ENCODE measurements around the gene EDEM2. TPM values are rescaled to one million over a fixed set of nuclear protein-coding genes. Genes with fewer than 3 reads are reported as not detected.
"Not testable (repeated sequence)": the region's sequence is repeated elsewhere in the genome, so short reads cannot be mapped to it uniquely, and the experiment has no call there.

EDEM2 gene
- polyA plus RNA-seq, 4 donors, result 17.0 to 26.2 (median 21.0) TPM

DNA sequence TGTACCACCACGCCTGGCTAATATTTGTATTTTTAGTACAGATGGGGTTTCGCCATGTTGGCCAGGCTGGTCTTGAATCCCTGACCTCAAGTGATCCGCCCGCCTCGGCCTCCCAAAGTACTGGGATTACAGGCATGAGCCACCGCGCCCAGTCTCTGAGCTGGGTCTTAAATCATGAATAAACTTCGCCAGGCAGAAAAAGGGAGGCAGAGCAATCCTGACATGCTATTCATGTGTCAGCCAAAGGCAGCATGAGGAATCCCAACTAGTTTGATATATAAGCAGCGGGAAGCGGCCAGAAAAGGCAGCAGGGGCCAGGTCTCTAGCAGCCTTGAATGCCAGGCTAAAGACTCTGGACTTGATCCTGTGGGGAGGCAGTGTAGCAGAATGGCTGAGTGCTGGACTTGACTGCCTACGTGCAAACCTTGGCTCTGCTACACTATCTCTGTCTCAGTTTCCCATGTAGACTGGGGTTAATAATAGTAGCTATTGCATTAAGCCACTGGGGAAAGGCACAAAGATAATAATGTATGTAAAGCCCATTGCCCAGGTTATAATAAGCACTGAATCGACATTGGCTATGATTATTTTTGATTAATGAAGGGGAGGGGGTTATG is 26.5 kb upstream of the EDEM2 start:
- H3K9me3 ChIP-seq (ENCODE audit: control insufficient read depth in 2 of 2, insufficient read depth in 1 of 2, low read depth in 1 of 2, low read length in 1 of 2), result no peaks in the 10 kb centered on the region
- DNase-seq, result no peak
- peaks cover 0 to 11% (median 0%) of the 10 kb centered on the region in 3 donors for H3K36me3 ChIP-seq (ENCODE audit: control insufficient read depth in 3 of 3, insufficient read depth in 2 of 3, low read depth in 1 of 3, low read length in 3 of 3)
- FAIRE-seq, result no peak
- WGBS, 3 donors, result 68 to 86% (median 85%) methylated on average over 12 of the region's 12 CpGs
- H3K27me3 ChIP-seq (ENCODE audit: control insufficient read depth in 3 of 3, insufficient read depth in 3 of 3, low read length in 3 of 3), result no peaks in the 10 kb centered on the region
- peak overlapping the region in 1 of 3 donors; percentile 52 for H3K27ac ChIP-seq (ENCODE audit: low read depth in 1 of 3, low read length in 2 of 3)
- H3K4me1 ChIP-seq (ENCODE audit: control insufficient read depth in 3 of 3, insufficient read depth in 2 of 3, low read depth in 1 of 3, low read length in 2 of 3), result peaks cover 0 to 26% (median 3%) of the 10 kb centered on the region in 3 donors
- H3K4me3 ChIP-seq (ENCODE audit: low read depth in 1 of 3, low read length in 3 of 3), result no peak overlapping the region

DNA sequence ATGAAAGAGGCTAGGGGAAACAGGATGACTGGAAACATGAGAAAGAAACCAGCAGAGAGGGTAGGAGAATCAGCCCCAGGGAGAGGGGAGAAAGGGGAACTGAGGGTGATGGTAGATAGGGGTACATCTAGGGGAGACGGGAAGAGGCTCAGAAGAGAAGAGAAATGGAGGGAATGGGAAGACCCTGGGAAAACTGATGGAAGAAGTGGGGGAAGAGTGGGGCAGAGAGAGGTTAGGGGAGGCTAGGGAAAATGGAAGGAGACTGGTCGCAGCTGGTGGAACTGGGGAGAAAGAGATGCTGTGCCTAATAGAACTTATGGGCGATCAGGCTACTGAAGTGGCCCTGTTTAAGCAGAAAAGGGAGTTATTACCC is 25.3 kb upstream of the EDEM2 start:
- WGBS, 3 donors, result 62 to 90% (median 85%) methylated on average over 3 of the region's 3 CpGs
- FAIRE-seq, result no peak
- H3K9me3 ChIP-seq (ENCODE audit: control insufficient read depth in 2 of 2, insufficient read depth in 1 of 2, low read depth in 1 of 2, low read length in 1 of 2), result no peaks in the 10 kb centered on the region
- H3K36me3 ChIP-seq (ENCODE audit: control insufficient read depth in 3 of 3, insufficient read depth in 2 of 3, low read depth in 1 of 3, low read length in 3 of 3), result peaks cover 0 to 11% (median 0%) of the 10 kb centered on the region in 3 donors
- peaks cover 0 to 26% (median 3%) of the 10 kb centered on the region in 3 donors for H3K4me1 ChIP-seq (ENCODE audit: control insufficient read depth in 3 of 3, insufficient read depth in 2 of 3, low read depth in 1 of 3, low read length in 2 of 3)
- peak overlapping the region; percentile 1 to 74 (median 73) for H3K27ac ChIP-seq (ENCODE audit: low read depth in 1 of 3, low read length in 2 of 3)
- peak overlapping the region in 2 of 3 donors; percentile 28 to 43 for H3K4me3 ChIP-seq (ENCODE audit: low read depth in 1 of 3, low read length in 3 of 3)
- H3K27me3 ChIP-seq (ENCODE audit: control insufficient read depth in 3 of 3, insufficient read depth in 3 of 3, low read length in 3 of 3), result no peaks in the 10 kb centered on the region
- no peak for DNase-seq

GRCh38 chr20:35171753-35172433 is 24.8 kb upstream of the EDEM2 start, which contains the start of gene PROCR:
Gene PROCR (plus strand): TSS chr20:35172072. CDS start chr20:35172155, 83 bp downstream.
- FAIRE-seq (no peak), DNase-seq (peak; percentile 90 to 95)
- no peaks in the 10 kb centered on the region for H3K27me3 ChIP-seq (ENCODE audit: control insufficient read depth in 3 of 3, insufficient read depth in 3 of 3, low read length in 3 of 3)
- H3K4me1 ChIP-seq (ENCODE audit: control insufficient read depth in 3 of 3, insufficient read depth in 2 of 3, low read depth in 1 of 3, low read length in 2 of 3), result peaks cover 0 to 26% (median 3%) of the 10 kb centered on the region in 3 donors
- peaks cover 0 to 11% (median 0%) of the 10 kb centered on the region in 3 donors for H3K36me3 ChIP-seq (ENCODE audit: control insufficient read depth in 3 of 3, insufficient read depth in 2 of 3, low read depth in 1 of 3, low read length in 3 of 3)
- H3K9me3 ChIP-seq (ENCODE audit: control insufficient read depth in 2 of 2, insufficient read depth in 1 of 2, low read depth in 1 of 2, low read length in 1 of 2), result no peaks in the 10 kb centered on the region
- WGBS, 3 donors, result 4 to 8% (median 5%) methylated on average over 15 to 16 of the region's 16 CpGs
- H3K4me3 ChIP-seq (ENCODE audit: low read depth in 1 of 3, low read length in 3 of 3), result peak within 1 kb of the TSS in 2 of 3 donors; percentile 28 to 43
- peak within 1 kb of the TSS; percentile 1 to 74 (median 73) for H3K27ac ChIP-seq (ENCODE audit: low read depth in 1 of 3, low read length in 2 of 3)

DNA sequence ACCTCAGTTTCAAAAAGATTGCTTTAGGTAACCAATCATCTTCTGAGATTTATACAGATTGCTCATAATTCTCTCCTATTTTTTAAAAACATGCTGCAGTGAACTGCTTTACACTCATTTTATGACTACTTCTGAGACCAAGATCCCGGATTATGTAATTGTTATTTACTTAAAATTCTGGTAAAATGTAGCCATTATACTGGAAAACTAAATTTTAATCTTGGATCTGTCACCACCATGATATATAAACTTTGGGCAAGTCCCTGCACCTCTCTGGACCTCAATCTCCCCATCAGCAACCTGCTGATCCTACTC is 24.3 kb upstream of the EDEM2 start:
- Histone ChIP-seq H3K27ac (ENCODE audit: low read depth in 1 of 3, low read length in 2 of 3) (peak overlapping the region in 2 of 3 donors; percentile 73 to 74), H3K9me3 (ENCODE audit: control insufficient read depth in 2 of 2, insufficient read depth in 1 of 2, low read depth in 1 of 2, low read length in 1 of 2) (no peaks in the 10 kb centered on the region), H3K4me3 (ENCODE audit: low read depth in 1 of 3, low read length in 3 of 3) (peak overlapping the region in 1 of 3 donors; percentile 43), H3K27me3 (ENCODE audit: control insufficient read depth in 3 of 3, insufficient read depth in 3 of 3, low read length in 3 of 3) (no peaks in the 10 kb centered on the region), H3K36me3 (ENCODE audit: control insufficient read depth in 3 of 3, insufficient read depth in 2 of 3, low read depth in 1 of 3, low read length in 3 of 3) (peaks cover 0 to 7% (median 0%) of the 10 kb centered on the region in 3 donors), H3K4me1 (ENCODE audit: control insufficient read depth in 3 of 3, insufficient read depth in 2 of 3, low read depth in 1 of 3, low read length in 2 of 3) (peaks cover 0 to 26% (median 3%) of the 10 kb centered on the region in 3 donors)
- FAIRE-seq, result no peak
- 8 to 41% (median 40%) methylated on average over 1 of the region's 1 CpG for WGBS, 3 donors
- no peak for DNase-seq

DNA sequence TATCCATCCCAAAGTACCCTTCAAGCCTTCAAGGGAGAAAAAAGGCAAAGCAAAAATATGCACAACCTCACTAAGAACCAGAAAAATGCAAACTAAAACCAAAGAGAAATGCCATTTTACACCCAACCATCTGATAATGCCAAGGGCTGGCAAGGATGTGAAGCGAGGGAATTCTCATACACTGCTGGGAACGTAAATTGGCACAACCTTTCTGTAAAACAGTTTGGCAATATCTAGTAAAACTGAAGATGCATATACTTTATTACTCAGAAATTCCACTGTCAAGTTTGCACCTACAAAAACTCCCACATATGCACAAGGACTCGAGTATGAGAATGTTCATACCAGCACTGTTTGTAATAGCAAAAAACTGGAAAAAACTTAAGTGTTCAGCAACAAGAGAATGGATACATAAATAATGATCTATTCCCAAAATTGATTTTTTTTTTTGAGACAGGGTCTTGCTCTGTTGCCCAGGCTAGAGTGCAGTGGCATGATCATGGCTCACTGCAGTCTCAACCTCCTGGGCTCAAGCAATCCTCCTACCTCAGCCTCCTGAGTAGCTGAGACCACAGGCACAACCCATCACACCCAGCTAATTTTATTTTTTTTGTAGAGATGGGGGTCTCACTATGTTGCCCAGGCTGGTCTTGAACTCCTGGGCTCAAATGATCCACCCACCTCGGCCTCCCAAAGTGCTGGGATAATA is 21.7 kb upstream of the EDEM2 start:
- H3K4me1 ChIP-seq (ENCODE audit: control insufficient read depth in 3 of 3, insufficient read depth in 2 of 3, low read depth in 1 of 3, low read length in 2 of 3), result peaks cover 0 to 17% (median 0%) of the 10 kb centered on the region in 3 donors
- H3K36me3 ChIP-seq (ENCODE audit: control insufficient read depth in 3 of 3, insufficient read depth in 2 of 3, low read depth in 1 of 3, low read length in 3 of 3); FAIRE-seq; H3K9me3 ChIP-seq (ENCODE audit: control insufficient read depth in 2 of 2, insufficient read depth in 1 of 2, low read depth in 1 of 2, low read length in 1 of 2); H3K27me3 ChIP-seq (ENCODE audit: control insufficient read depth in 3 of 3, insufficient read depth in 3 of 3, low read length in 3 of 3); DNase-seq; H3K27ac ChIP-seq (ENCODE audit: low read depth in 1 of 3, low read length in 2 of 3); H3K4me3 ChIP-seq (ENCODE audit: low read depth in 1 of 3, low read length in 3 of 3): not testable (repeated sequence)
- 82 to 92% (median 85%) methylated on average over 4 of the region's 4 CpGs for WGBS, 3 donors

- DNase-seq, result no peak
- no peak for FAIRE-seq
- Histone ChIP-seq H3K4me1 (ENCODE audit: control insufficient read depth in 3 of 3, insufficient read depth in 2 of 3, low read depth in 1 of 3, low read length in 2 of 3) (peaks cover 0 to 14% (median 0%) of the 10 kb centered on the region in 3 donors), H3K27ac (ENCODE audit: low read depth in 1 of 3, low read length in 2 of 3) (no peak overlapping the region), H3K36me3 (ENCODE audit: control insufficient read depth in 3 of 3, insufficient read depth in 2 of 3, low read depth in 1 of 3, low read length in 3 of 3) (no peaks in the 10 kb centered on the region), H3K27me3 (ENCODE audit: control insufficient read depth in 3 of 3, insufficient read depth in 3 of 3, low read length in 3 of 3) (no peaks in the 10 kb centered on the region), H3K9me3 (ENCODE audit: control insufficient read depth in 2 of 2, insufficient read depth in 1 of 2, low read depth in 1 of 2, low read length in 1 of 2) (no peaks in the 10 kb centered on the region), H3K4me3 (ENCODE audit: low read depth in 1 of 3, low read length in 3 of 3) (no peak overlapping the region)
- WGBS, 3 donors, result 98 to 100% (median 100%) methylated on average over 1 of the region's 1 CpG
Measured at GRCh38 chr20:35167787-35168186, 20.7 kb upstream of the EDEM2 start.

- Histone ChIP-seq H3K36me3 (ENCODE audit: control insufficient read depth in 3 of 3, insufficient read depth in 2 of 3, low read depth in 1 of 3, low read length in 3 of 3) (no peaks in the 10 kb centered on the region), H3K27ac (ENCODE audit: low read depth in 1 of 3, low read length in 2 of 3) (peak overlapping the region in 1 of 3 donors; percentile 23), H3K4me3 (ENCODE audit: low read depth in 1 of 3, low read length in 3 of 3) (no peak overlapping the region), H3K9me3 (ENCODE audit: control insufficient read depth in 2 of 2, insufficient read depth in 1 of 2, low read depth in 1 of 2, low read length in 1 of 2) (no peaks in the 10 kb centered on the region), H3K4me1 (ENCODE audit: control insufficient read depth in 3 of 3, insufficient read depth in 2 of 3, low read depth in 1 of 3, low read length in 2 of 3) (peaks cover 0 to 3% (median 0%) of the 10 kb centered on the region in 3 donors), H3K27me3 (ENCODE audit: control insufficient read depth in 3 of 3, insufficient read depth in 3 of 3, low read length in 3 of 3) (no peaks in the 10 kb centered on the region)
- FAIRE-seq, result no peak
- no peak for DNase-seq
- 44 to 85% (median 66%) methylated on average over 5 of the region's 5 CpGs for WGBS, 3 donors
Measured at GRCh38 chr20:35166242-35166830, 19.2 kb upstream of the EDEM2 start.

Measured in small intestine (tissue), 7 donors.